Liver (tissue), 9 donors: ENCODE measurements around the gene ANKRD6. TPM values are rescaled to one million over a fixed set of nuclear protein-coding genes. Genes with fewer than 3 reads are reported as not detected.

Experiments
- DNase-seq: peaks from one replicate; pipeline ENCODE4 v3.0.0-alpha.2; 2017; ENCODE audit warnings: low spot score
- H3K27ac ChIP-seq, 2 donors: one replicate each; pipeline ENCODE4 v1.7.0; 2013; ENCODE audit warnings: inconsistent platforms in 2 of 2, low read length in 2 of 2, control low read depth in 1 of 2, low read depth in 1 of 2, mild to moderate bottlenecking in 1 of 2
- H3K27me3 ChIP-seq, 4 donors: one replicate each; pipeline versions ENCODE4 v1.6.1 to v1.7.0; 2013; ENCODE audit warnings: low read length in 3 of 4, inconsistent platforms in 1 of 4, mild to moderate bottlenecking in 1 of 4, moderate library complexity in 1 of 4; ENCODE audit not compliant: control insufficient read depth in 4 of 4, insufficient read depth in 4 of 4
- H3K36me3 ChIP-seq, 4 donors: one replicate each; pipeline versions ENCODE4 v1.6.1 to v1.7.0; 2013; ENCODE audit warnings: low read length in 3 of 4, mild to moderate bottlenecking in 3 of 4, low read depth in 1 of 4, moderate library complexity in 1 of 4; ENCODE audit not compliant: control insufficient read depth in 4 of 4, insufficient read depth in 3 of 4
- H3K4me1 ChIP-seq, 4 donors: one replicate each; pipeline versions ENCODE4 v1.6.1 to v1.7.0; 2013; ENCODE audit warnings: low read length in 3 of 4, mild to moderate bottlenecking in 3 of 4, moderate library complexity in 1 of 4; ENCODE audit not compliant: control insufficient read depth in 4 of 4, insufficient read depth in 4 of 4
- H3K4me3 ChIP-seq, 3 donors: one replicate each; pipeline versions ENCODE4 v1.6.1 to v1.7.0; 2013; ENCODE audit warnings: low read length in 3 of 3, control low read depth in 1 of 3, low read depth in 1 of 3, mild to moderate bottlenecking in 1 of 3
- H3K9ac ChIP-seq, 2 donors: one replicate each; pipeline ENCODE4 v1.7.0; 2013; ENCODE audit warnings: low read length in 2 of 2, mild to moderate bottlenecking in 2 of 2, moderate library complexity in 2 of 2, control low read depth in 1 of 2, low read depth in 1 of 2
- H3K9me3 ChIP-seq, 4 donors: one replicate each; pipeline versions ENCODE4 v1.6.1 to v1.7.0; 2013; ENCODE audit warnings: low read length in 3 of 4; ENCODE audit not compliant: control insufficient read depth in 4 of 4
- ATF3 ChIP-seq: IDR thresholded peaks from 2 replicates; pipeline ENCODE4 v1.6.1; 2016; ENCODE audit warnings: antibody characterized with exemption
- CTCF ChIP-seq: fragments of 150-350 bp; IDR thresholded peaks from 2 replicates; pipeline ENCODE4 v1.5.1; 2017; ENCODE audit warnings: improper control_type of control experiment, low read depth, low read length; ENCODE audit not compliant: missing input control
- EGR1 ChIP-seq, 2 donors: IDR thresholded peaks; 2 replicates each; pipeline ENCODE4 v1.6.1; 2016 to 2018; ENCODE audit warnings: antibody characterized with exemption in 2 of 2, low read depth in 2 of 2
- FOXA1 ChIP-seq: IDR thresholded peaks from 2 replicates; pipeline ENCODE4 v1.6.1; 2016; ENCODE audit warnings: antibody characterized with exemption
- FOXA2 ChIP-seq: IDR thresholded peaks from 2 replicates; pipeline ENCODE4 v1.6.1; 2016; ENCODE audit warnings: antibody characterized with exemption
- GABPA ChIP-seq, 2 donors: IDR thresholded peaks in 1 of 2; conservative IDR thresholded peaks in 1 of 2; 2 replicates each; pipeline ENCODE4 v1.6.1; 2016; ENCODE audit warnings: antibody characterized with exemption in 2 of 2, mild to moderate bottlenecking in 1 of 2, moderate library complexity in 1 of 2
- HNF4A ChIP-seq, 2 donors: conservative IDR thresholded peaks; 2 replicates each; pipeline ENCODE4 v1.6.1; 2016; ENCODE audit warnings: antibody characterized with exemption in 2 of 2, mild to moderate bottlenecking in 2 of 2
- HNF4G ChIP-seq: IDR thresholded peaks from 2 replicates; pipeline ENCODE4 v1.6.1; 2016; ENCODE audit warnings: antibody characterized with exemption
- JUND ChIP-seq, 2 donors: IDR thresholded peaks; 2 replicates each; pipeline ENCODE4 v1.6.1; 2016; ENCODE audit warnings: antibody characterized with exemption in 2 of 2
- NR2F2 ChIP-seq: IDR thresholded peaks from 2 replicates; pipeline ENCODE4 v1.6.1; 2016; ENCODE audit warnings: antibody characterized with exemption
- RAD21 ChIP-seq, 2 donors: IDR thresholded peaks; 2 replicates each; pipeline ENCODE4 v1.6.1; 2016; ENCODE audit warnings: antibody characterized with exemption in 2 of 2, mild to moderate bottlenecking in 2 of 2
- RXRA ChIP-seq, 2 donors: IDR thresholded peaks; 2 replicates each; pipeline ENCODE4 v1.6.1; 2017 to 2018; ENCODE audit warnings: antibody characterized with exemption in 2 of 2, mild to moderate bottlenecking in 1 of 2
- SP1 ChIP-seq: IDR thresholded peaks from 2 replicates; pipeline ENCODE4 v1.6.1; 2018; ENCODE audit warnings: antibody characterized with exemption, mild to moderate bottlenecking
- TAF1 ChIP-seq: conservative IDR thresholded peaks from 2 replicates; pipeline ENCODE4 v1.6.1; 2016; ENCODE audit warnings: antibody characterized with exemption, mild to moderate bottlenecking
- YY1 ChIP-seq: IDR thresholded peaks from 2 replicates; pipeline ENCODE4 v1.6.1; 2016; ENCODE audit warnings: antibody characterized with exemption, mild to moderate bottlenecking
- WGBS: extraction: QIAGEN DNeasy Blood & Tissue Kit; methylation state at CpG from one replicate; pipeline ENCODE4 v1.1.7; 2013; 5-methylcytosine and 5-hydroxymethylcytosine counted together
- polyA plus RNA-seq, 2 donors: library from polyadenylated mRNA; stranded (reverse) in 1 of 2; unstranded in 1 of 2; fragments of 200-250 nt in 1 of 2; fragments of >200 nt in 1 of 2; fragmentation: Nextera tagmentation in 1 of 2; extraction: Ambion mirVana in 1 of 2; gene quantifications; one replicate each; pipeline versions ENCODE4 v1.2.1 to v1.2.3, GENCODE V29; 2013 to 2015
- total RNA-seq, 2 donors: library from RNA; depleted of rRNA; stranded (reverse); fragments of >200 nt; gene quantifications; one replicate each; pipeline ENCODE4 v1.2.3, GENCODE V29; 2014
- TF ChIP-seq, protein P1 (sequence below): IDR thresholded peaks from 2 replicates; pipeline ENCODE4 v1.6.1; 2016; ENCODE audit warnings: antibody characterized with exemption, mild to moderate bottlenecking
- TF ChIP-seq, protein P2 (sequence below): IDR thresholded peaks from 2 replicates; pipeline ENCODE4 v1.6.1; 2016; ENCODE audit warnings: antibody characterized with exemption
- TF ChIP-seq, protein P3 (sequence below): IDR thresholded peaks from 2 replicates; pipeline ENCODE4 v1.6.1; 2016; ENCODE audit warnings: antibody characterized with exemption
- donor health status: healthy.
- donor health status: healthy.
- donor health status: healthy.
- donor health status: healthy.
- donor health status: healthy.

ANKRD6 gene
- total and polyA plus RNA-seq, 4 donors, result 2.9 to 9.2 (median 3.8) TPM

DNA sequence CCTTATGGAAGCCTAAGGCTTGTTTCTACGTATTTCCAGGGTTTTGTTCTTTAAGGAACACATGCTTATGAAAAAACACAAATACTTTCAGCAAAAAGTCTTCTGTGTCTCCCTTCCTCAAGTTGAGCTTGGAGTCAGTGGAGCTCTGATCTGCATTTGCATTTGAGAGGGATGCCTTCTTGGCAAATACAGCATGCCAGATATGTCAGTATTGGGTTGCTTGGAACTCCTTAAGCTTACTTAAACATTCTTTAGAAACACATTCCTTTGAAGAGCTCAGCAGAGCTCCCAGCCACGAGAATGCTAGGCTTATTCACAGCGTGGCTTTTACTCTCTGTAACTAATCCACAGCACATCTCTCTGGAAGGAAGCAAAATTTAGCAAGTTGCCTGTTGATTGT lies 68.3 kb downstream of the ANKRD6 start (continued):
- TF ChIP-seq, protein P1, sequence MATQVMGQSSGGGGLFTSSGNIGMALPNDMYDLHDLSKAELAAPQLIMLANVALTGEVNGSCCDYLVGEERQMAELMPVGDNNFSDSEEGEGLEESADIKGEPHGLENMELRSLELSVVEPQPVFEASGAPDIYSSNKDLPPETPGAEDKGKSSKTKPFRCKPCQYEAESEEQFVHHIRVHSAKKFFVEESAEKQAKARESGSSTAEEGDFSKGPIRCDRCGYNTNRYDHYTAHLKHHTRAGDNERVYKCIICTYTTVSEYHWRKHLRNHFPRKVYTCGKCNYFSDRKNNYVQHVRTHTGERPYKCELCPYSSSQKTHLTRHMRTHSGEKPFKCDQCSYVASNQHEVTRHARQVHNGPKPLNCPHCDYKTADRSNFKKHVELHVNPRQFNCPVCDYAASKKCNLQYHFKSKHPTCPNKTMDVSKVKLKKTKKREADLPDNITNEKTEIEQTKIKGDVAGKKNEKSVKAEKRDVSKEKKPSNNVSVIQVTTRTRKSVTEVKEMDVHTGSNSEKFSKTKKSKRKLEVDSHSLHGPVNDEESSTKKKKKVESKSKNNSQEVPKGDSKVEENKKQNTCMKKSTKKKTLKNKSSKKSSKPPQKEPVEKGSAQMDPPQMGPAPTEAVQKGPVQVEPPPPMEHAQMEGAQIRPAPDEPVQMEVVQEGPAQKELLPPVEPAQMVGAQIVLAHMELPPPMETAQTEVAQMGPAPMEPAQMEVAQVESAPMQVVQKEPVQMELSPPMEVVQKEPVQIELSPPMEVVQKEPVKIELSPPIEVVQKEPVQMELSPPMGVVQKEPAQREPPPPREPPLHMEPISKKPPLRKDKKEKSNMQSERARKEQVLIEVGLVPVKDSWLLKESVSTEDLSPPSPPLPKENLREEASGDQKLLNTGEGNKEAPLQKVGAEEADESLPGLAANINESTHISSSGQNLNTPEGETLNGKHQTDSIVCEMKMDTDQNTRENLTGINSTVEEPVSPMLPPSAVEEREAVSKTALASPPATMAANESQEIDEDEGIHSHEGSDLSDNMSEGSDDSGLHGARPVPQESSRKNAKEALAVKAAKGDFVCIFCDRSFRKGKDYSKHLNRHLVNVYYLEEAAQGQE, result no peak
- TF ChIP-seq FOXA2 (no peak), HNF4G (no peak), NR2F2 (no peak), JUND (IDR thresholded peaks at IDR 0.05) (no peak)
- TF ChIP-seq, protein P2, sequence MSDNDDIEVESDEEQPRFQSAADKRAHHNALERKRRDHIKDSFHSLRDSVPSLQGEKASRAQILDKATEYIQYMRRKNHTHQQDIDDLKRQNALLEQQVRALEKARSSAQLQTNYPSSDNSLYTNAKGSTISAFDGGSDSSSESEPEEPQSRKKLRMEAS, result no peak

DNA sequence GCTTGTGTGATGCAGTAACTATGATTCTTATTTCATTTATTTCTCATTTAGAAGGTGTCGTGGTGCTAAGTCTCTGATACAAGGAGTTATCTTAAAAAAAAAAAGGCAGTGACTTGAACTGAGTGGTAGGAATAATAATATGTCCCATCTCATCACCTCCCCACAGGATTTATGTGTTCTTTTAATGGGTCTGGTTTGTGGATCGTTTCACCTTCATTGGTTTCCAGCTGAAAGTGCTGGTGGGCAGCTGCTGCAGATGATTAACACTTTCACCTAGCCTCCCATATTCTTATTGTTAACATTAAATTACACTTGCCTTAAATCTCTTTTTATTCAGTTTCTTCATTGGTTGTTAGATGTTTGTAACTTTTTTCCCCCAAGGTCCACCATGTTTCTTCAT lies 68.8 kb downstream of the ANKRD6 start:
- Histone ChIP-seq H3K36me3 (no peaks in the 10 kb centered on the region), H3K4me1 (no peaks in the 10 kb centered on the region), H3K9ac (no peak overlapping the region), H3K9me3 (no peaks in the 10 kb centered on the region), H3K27ac (no peak overlapping the region), H3K4me3 (no peak overlapping the region), H3K27me3 (no peaks in the 10 kb centered on the region)
- TF ChIP-seq RXRA (IDR thresholded peaks at IDR 0.05) (no peak), SP1 (no peak), EGR1 (IDR thresholded peaks at IDR 0.05; ENCODE audit: low read depth in 2 of 2) (no peak), HNF4A (conservative IDR thresholded peaks at IDR 0.05) (no peak), TAF1 (no peak), CTCF (no peak), ATF3 (no peak), HNF4G (no peak), GABPA (IDR thresholded peaks at IDR 0.05 in 1 of 2, conservative IDR thresholded peaks at IDR 0.05 in 1 of 2) (no peak), NR2F2 (no peak), YY1 (no peak), FOXA1 (no peak), RAD21 (IDR thresholded peaks at IDR 0.05) (no peak), FOXA2 (no peak), JUND (IDR thresholded peaks at IDR 0.05) (no peak)
- TF ChIP-seq, protein P3, sequence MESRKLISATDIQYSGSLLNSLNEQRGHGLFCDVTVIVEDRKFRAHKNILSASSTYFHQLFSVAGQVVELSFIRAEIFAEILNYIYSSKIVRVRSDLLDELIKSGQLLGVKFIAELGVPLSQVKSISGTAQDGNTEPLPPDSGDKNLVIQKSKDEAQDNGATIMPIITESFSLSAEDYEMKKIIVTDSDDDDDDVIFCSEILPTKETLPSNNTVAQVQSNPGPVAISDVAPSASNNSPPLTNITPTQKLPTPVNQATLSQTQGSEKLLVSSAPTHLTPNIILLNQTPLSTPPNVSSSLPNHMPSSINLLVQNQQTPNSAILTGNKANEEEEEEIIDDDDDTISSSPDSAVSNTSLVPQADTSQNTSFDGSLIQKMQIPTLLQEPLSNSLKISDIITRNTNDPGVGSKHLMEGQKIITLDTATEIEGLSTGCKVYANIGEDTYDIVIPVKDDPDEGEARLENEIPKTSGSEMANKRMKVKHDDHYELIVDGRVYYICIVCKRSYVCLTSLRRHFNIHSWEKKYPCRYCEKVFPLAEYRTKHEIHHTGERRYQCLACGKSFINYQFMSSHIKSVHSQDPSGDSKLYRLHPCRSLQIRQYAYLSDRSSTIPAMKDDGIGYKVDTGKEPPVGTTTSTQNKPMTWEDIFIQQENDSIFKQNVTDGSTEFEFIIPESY, result no peak
- TF ChIP-seq, protein P2, result no peak
- TF ChIP-seq, protein P1, result no peak
- 87% methylated on average over 2 of the region's 2 CpGs for WGBS
- no peak for DNase-seq
